ENCODE measurements around the gene C1orf21. TPM values are rescaled to one million over a fixed set of nuclear protein-coding genes. Genes with fewer than 3 reads are reported as not detected.
A peak's percentile ranks its signal among the peaks of the same experiment; 100 is the strongest.

Gene C1orf21
- polyA plus RNA-seq, 1 of the 3 experiments (the other 2 are of a cell fraction), result 4.8 TPM

GRCh38 chr1:184661801-184662200 is 275.0 kb downstream of the C1orf21 start:
- Histone ChIP-seq H3K9ac (no peak overlapping the region), H4K20me1 (ENCODE audit: insufficient read depth) (no peaks in the 10 kb centered on the region), H3K9me2 (no peaks in the 10 kb centered on the region; the same call in 1 of the 2 replicates), H3F3A (replicated peaks; ENCODE audit: insufficient read depth) (no peaks in the 10 kb centered on the region), H3K79me2 (ENCODE audit: insufficient read depth) (no peaks in the 10 kb centered on the region), H3K4me1 (ENCODE audit: control insufficient read depth in 1 of 2, insufficient read depth in 2 of 2, low read depth in 1 of 2, low read length in 1 of 2) (peaks cover 0 to 2% of the 10 kb centered on the region in 2 experiments; a peak in 1 of 4 replicates), H3K36me3 (replicated peaks in 1 of 2; ENCODE audit: control insufficient read depth in 1 of 2, insufficient read depth in 2 of 2, low read length in 1 of 2) (no peaks in the 10 kb centered on the region), H3K27me3 (ENCODE audit: insufficient read depth) (no peaks in the 10 kb centered on the region), H3K9me3 (no peaks in the 10 kb centered on the region), H2AFZ (ENCODE audit: low read depth) (no peak overlapping the region), H3K4me2 (no peak overlapping the region), H3K27ac (ENCODE audit: low read depth in 2 of 2, low read length in 1 of 2) (no peak overlapping the region), H3K4me3 (ENCODE audit: low read depth in 2 of 2, low read length in 1 of 2) (no peak overlapping the region)
- no peak for DNase-seq
- POLR2A ChIA-PET, result interaction anchor here (0.5 kb wide), 1 partner anchor 78 kb away, joined by 3 read pairs; no protein-coding TSS in a partner anchor
- TF ChIP-seq USF2 (IDR thresholded peaks at IDR 0.05; ENCODE audit: borderline replicate concordance, low read depth, low read length) (no peak), TAF1 (IDR thresholded peaks at IDR 0.05; ENCODE audit: borderline replicate concordance, low read depth, low read length) (no peak), EP300 (IDR thresholded peaks at IDR 0.05; ENCODE audit: borderline replicate concordance in 1 of 2, low read depth in 1 of 2, low read length in 1 of 2) (no peak), NRF1 (IDR thresholded peaks at IDR 0.05; ENCODE audit: low read depth, low read length) (no peak), ELF1 (IDR thresholded peaks at IDR 0.05) (no peak), FOXM1 (IDR thresholded peaks at IDR 0.05; ENCODE audit: low read depth) (no peak)
- CTCF ChIA-PET, result interaction anchor here (0.8 to 1.9 kb wide), 4 partner anchors 10 to 581 kb away, joined by 3 to 5 read pairs (median 3); no protein-coding TSS in a partner anchor
- WGBS (ENCODE audit: low lambda C conversion rate), result 6% methylated on average over 1 of the region's 1 CpG

GRCh38 chr1:184664042-184664660 is 277.3 kb downstream of the C1orf21 start:
- no peak overlapping the region for H3K27ac ChIP-seq (ENCODE audit: low read depth in 2 of 2, low read length in 1 of 2)
- no peaks in the 10 kb centered on the region for H3K36me3 ChIP-seq (replicated peaks in 1 of 2; ENCODE audit: control insufficient read depth in 1 of 2, insufficient read depth in 2 of 2, low read length in 1 of 2)
- peak; percentile 83 for DNase-seq
- no peaks in the 10 kb centered on the region for H3K9me3 ChIP-seq
- no peak overlapping the region for H3K9ac ChIP-seq
- H3F3A ChIP-seq (replicated peaks; ENCODE audit: insufficient read depth), result no peaks in the 10 kb centered on the region
- CTCF ChIA-PET, result interaction anchor here (0.6 to 2.6 kb wide), 59 partner anchors 9 to 1020 kb away, joined by 3 to 31 read pairs (median 4); partner anchors contain the start of gene C1orf21
- 65% methylated on average over 28 of the region's 40 CpGs for WGBS (ENCODE audit: low lambda C conversion rate)
- peak overlapping the region; percentile 53; the same call in 1 of the 2 replicates for H3K4me2 ChIP-seq
- peak overlapping the region; percentile 40 to 55; a peak in 3 of 4 replicates for H3K4me3 ChIP-seq (ENCODE audit: low read depth in 2 of 2, low read length in 1 of 2)
- H2AFZ ChIP-seq (ENCODE audit: low read depth), result peak overlapping the region; percentile 32; the same call in 1 of the 2 replicates
- H3K9me2 ChIP-seq, result no peaks in the 10 kb centered on the region
- POLR2A ChIA-PET, result interaction anchor here (0.9 kb wide), 1 partner anchor 277 kb away, joined by 3 read pairs; the partner anchor contains the start of gene C1orf21
- H4K20me1 ChIP-seq (ENCODE audit: insufficient read depth), result no peaks in the 10 kb centered on the region
- H3K4me1 ChIP-seq (ENCODE audit: control insufficient read depth in 1 of 2, insufficient read depth in 2 of 2, low read depth in 1 of 2, low read length in 1 of 2), result peaks cover 0 to 3% of the 10 kb centered on the region in 2 experiments; a peak in 2 of 4 replicates
- H3K27me3 ChIP-seq (ENCODE audit: insufficient read depth), result no peaks in the 10 kb centered on the region
- no peaks in the 10 kb centered on the region for H3K79me2 ChIP-seq (ENCODE audit: insufficient read depth)
- TF ChIP-seq RAD21 (IDR thresholded peaks at IDR 0.05; ENCODE audit: low read length), result peak; percentile 81
- no peak for TF ChIP-seq GABPA (IDR thresholded peaks at IDR 0.05; ENCODE audit: low read depth)
- peak; percentile 71 for TF ChIP-seq SMC3 (IDR thresholded peaks at IDR 0.05; ENCODE audit: low read depth, low read length)
- no peak for TF ChIP-seq MAX (IDR thresholded peaks at IDR 0.05; ENCODE audit: low read depth)
- peak; percentile 70 for TF ChIP-seq CTCF (IDR thresholded peaks at IDR 0.05)

All from SK-N-SH (cell line).